OCI-LY7 (cell line): Measurements from ENCODE around the gene TMEM59L. TPM values are rescaled to one million over a fixed set of nuclear protein-coding genes. Genes with fewer than 3 reads are reported as not detected.

Source experiments
- BruUV-seq: library from RNA; stranded (reverse); fragments of 400-500 nt; replicated peaks from 2 replicates; lab custom pipeline; 2021; lab: Mats Ljungman, UMichigan
- CTCF ChIA-PET: fragments of 300-600 bp; sonication (Branson Sonifier 250); formaldehyde crosslinking; loops from one replicate; lab custom pipeline; 2022; ENCODE audit warnings: antibody characterized with exemption; ENCODE audit not compliant: unreplicated experiment; lab: Charles Lee
- POLR2A ChIA-PET: fragments of 300-600 bp; sonication (Branson Sonifier 250); formaldehyde crosslinking; loops from one replicate; lab custom pipeline; 2022; ENCODE audit warnings: antibody characterized with exemption; lab: Charles Lee
- DNase-seq: peaks from one replicate; pipeline ENCODE4 v3.0.0-alpha.2; 2015; ENCODE audit warnings: low spot score
- H2AFZ ChIP-seq: fragments of 200-600 bp; sonication (generic), shearing (Covaris generic); 2 replicates; pipeline ENCODE4 v1.6.1; 2014; ENCODE audit warnings: mild to moderate bottlenecking, antibody characterized with exemption, low read length, moderate library complexity
- H3K27ac ChIP-seq: fragments of 200-600 bp; sonication (generic); 2 replicates; pipeline ENCODE4 v1.5.1; 2014; ENCODE audit warnings: mixed run types, low read depth, mild to moderate bottlenecking, moderate library complexity, low read length, inconsistent platforms; ENCODE audit not compliant: poor library complexity, severe bottlenecking
- H3K36me3 ChIP-seq: fragments of 200-600 bp; sonication (generic); 2 replicates; pipeline ENCODE4 v1.6.1; 2014; ENCODE audit warnings: mild to moderate bottlenecking, antibody characterized with exemption, low read length, moderate library complexity, mixed read lengths; ENCODE audit not compliant: insufficient read depth
- H3K4me1 ChIP-seq: fragments of 200-600 bp; sonication (generic); 2 replicates; pipeline ENCODE4 v1.5.1; 2014; ENCODE audit warnings: mild to moderate bottlenecking, low read length; ENCODE audit not compliant: insufficient read depth, poor library complexity, severe bottlenecking
- H3K4me2 ChIP-seq: fragments of 200-600 bp; sonication (generic); 2 replicates; pipeline ENCODE4 v1.6.1; 2014; ENCODE audit warnings: mild to moderate bottlenecking, low read length
- H3K4me3 ChIP-seq: fragments of 200-600 bp; sonication (generic); 2 replicates; pipeline ENCODE4 v1.5.1; 2014; ENCODE audit warnings: mild to moderate bottlenecking, low read depth, low read length; ENCODE audit not compliant: poor library complexity, severe bottlenecking
- H3K79me2 ChIP-seq: fragments of 200-600 bp; sonication (generic); 2 replicates; pipeline ENCODE4 v1.6.1; 2016; ENCODE audit warnings: low read depth, mild to moderate bottlenecking, low read length, moderate library complexity, mixed read lengths; ENCODE audit not compliant: insufficient read depth
- H3K9me2 ChIP-seq: fragments of 200-600 bp; sonication (generic); 2 replicates; pipeline ENCODE4 v1.6.1; 2016; ENCODE audit warnings: mild to moderate bottlenecking, low read length, mixed read lengths; ENCODE audit not compliant: insufficient read depth
- H3K9me3 ChIP-seq: fragments of 200-600 bp; sonication (generic); 2 replicates; pipeline ENCODE4 v1.6.1; 2014; ENCODE audit warnings: mild to moderate bottlenecking, mixed run types, low read length, mixed read lengths
- H4K20me1 ChIP-seq: fragments of 200-600 bp; sonication (generic); 2 replicates; pipeline ENCODE4 v1.6.1; 2014; ENCODE audit warnings: mild to moderate bottlenecking, antibody characterized with exemption, low read length, moderate library complexity, mixed read lengths; ENCODE audit not compliant: insufficient read depth
- EZH2phosphoT487 ChIP-seq: fragments of 200-600 bp; sonication (generic); IDR thresholded peaks from 2 replicates; pipeline ENCODE4 v1.6.1; 2018; ENCODE audit warnings: low read depth, borderline replicate concordance, mild to moderate bottlenecking, mixed run types, antibody characterized with exemption, low read length, moderate library complexity, mixed read lengths
- intact Hi-C: fragments of 100-400 bp; cut with micrococcal nuclease; formaldehyde crosslinking; loops from one replicate; pipeline ENCODE4 v1.10.0; 2022; ENCODE audit not compliant: unreplicated experiment
- total RNA-seq, 2 experiments: library from RNA; depleted of rRNA in 1 of 2; stranded (reverse); fragments of >200 nt in 1 of 2; shearing (Covaris generic) in 1 of 2; gene quantifications; 2 replicates each; pipeline ENCODE4 v1.2.3, GENCODE V29; 2014 to 2022
- TF ChIP-seq, protein P1 (sequence below): fragments of 200-600 bp; sonication (generic); conservative IDR thresholded peaks from 2 replicates; pipeline ENCODE4 v1.5.1; 2014; ENCODE audit warnings: mild to moderate bottlenecking, antibody characterized with exemption, low read length, moderate library complexity, mixed read lengths

TMEM59L gene
- total RNA-seq, 2 experiments from 2014 or later = 0.84 to 1.0 TPM

DNA sequence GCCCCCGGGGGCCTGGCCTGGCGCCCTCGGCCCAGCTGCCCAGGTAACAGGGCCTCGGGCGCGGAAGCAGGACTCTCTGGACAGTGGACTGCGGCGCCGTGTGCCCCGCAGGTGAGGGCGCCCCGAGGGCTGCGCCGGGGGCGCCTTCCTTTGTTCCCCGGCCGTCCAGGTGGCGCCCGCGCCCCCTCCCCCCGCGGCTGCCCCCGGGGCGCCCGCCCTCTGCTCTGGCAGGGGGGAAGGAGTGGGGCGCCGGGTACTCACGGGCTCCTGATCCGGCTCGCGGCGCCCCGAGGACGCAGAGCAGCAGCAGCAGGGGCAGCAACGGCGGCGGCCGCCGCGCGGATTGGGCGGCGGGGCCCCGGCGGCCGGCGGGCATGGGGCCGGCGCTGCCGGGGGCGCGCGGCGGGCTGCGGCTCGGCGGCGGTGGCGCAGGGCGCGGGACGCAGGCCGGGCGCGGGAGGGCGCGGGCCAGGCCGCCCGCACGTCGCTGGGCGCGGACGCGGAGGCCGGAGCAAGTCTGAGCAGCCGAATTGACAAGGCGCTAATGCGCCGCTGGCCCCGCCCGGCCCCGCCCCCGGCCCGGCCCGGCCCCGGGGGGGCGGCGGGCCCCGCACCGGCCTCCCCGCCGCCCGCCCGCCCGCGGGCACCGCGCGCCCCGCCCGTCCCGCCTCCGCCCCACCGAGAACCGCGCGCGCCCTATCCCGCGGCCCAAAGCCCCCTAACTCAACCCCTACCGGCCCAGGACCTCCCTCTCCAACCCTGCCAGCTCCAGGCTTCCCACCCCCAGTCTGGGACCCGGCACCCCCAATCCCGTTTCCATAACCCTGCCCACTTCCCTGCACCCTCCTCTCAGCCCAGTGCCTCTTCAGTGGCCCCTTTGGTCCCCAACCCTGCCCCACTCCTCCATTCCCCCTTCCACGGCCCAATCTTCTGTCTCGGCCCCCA is 6.1 kb upstream of the TMEM59L start, which contains the start of gene CRLF1:
TSS of gene CRLF1 (minus strand) at position 519 of the 945 bp plus-strand sequence. CDS start at position 376, 143 bp downstream.
- H3K4me2 ChIP-seq = no peak within 1 kb of the TSS

DNA sequence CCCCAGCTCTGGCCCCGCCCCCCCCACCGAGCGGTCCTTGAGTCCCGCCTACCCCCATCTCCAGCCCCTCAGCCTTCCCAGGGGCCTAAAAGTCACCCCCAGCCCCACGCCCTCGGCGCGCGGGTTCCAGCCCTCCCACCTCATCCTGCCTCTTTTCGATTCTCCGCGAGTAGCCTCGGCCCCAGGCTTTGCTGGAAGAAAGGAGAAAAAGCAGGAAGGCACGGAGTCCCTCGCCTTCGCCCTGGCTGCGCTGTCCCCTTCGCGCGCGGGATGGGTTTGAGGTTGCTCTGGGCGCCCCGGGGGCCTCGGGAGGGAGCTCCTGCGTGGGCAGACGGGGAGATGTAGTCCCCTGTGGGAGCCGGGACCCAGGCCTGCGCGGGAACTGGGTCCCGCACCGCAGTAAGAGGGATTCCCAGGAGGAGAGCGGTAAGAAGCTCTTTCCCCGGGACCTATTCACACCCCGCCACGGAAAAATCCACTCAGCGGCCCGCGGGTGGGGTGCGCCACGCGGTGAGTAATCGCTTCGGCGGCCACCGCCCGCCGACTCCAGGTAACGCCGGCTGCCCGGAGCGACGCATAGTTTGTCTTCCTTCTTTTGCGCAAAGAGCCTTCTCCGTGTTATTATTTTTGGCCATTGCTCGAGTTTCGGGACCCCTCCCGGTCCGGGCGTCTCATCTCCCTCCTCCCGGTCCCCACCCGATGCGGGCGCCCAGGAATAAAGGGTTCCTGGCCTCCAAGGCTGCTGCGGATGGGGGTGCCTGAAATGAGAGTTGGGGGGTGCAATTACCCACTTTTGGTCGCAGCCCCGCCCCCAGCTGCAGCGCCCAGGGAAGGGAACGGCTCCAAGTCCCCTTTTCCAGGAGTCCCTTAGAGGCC is 5.2 kb upstream of the TMEM59L start:
- no peak for TF ChIP-seq EZH2phosphoT487
- TF ChIP-seq, protein P1, sequence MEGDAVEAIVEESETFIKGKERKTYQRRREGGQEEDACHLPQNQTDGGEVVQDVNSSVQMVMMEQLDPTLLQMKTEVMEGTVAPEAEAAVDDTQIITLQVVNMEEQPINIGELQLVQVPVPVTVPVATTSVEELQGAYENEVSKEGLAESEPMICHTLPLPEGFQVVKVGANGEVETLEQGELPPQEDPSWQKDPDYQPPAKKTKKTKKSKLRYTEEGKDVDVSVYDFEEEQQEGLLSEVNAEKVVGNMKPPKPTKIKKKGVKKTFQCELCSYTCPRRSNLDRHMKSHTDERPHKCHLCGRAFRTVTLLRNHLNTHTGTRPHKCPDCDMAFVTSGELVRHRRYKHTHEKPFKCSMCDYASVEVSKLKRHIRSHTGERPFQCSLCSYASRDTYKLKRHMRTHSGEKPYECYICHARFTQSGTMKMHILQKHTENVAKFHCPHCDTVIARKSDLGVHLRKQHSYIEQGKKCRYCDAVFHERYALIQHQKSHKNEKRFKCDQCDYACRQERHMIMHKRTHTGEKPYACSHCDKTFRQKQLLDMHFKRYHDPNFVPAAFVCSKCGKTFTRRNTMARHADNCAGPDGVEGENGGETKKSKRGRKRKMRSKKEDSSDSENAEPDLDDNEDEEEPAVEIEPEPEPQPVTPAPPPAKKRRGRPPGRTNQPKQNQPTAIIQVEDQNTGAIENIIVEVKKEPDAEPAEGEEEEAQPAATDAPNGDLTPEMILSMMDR = no peak
- no peaks in the 10 kb centered on the region for H3K9me2 ChIP-seq
- H3K9me3 ChIP-seq = no peaks in the 10 kb centered on the region
- no peak overlapping the region for H3K4me2 ChIP-seq
- CTCF ChIA-PET = no interaction called here
- no TSS peak for BruUV-seq
- H3K27ac ChIP-seq = no peak overlapping the region
- no peaks in the 10 kb centered on the region for H3K79me2 ChIP-seq
- H2AFZ ChIP-seq = no peak overlapping the region
- no peak overlapping the region for H3K4me3 ChIP-seq
- no peak for DNase-seq
- H3K36me3 ChIP-seq = no peaks in the 10 kb centered on the region
- H4K20me1 ChIP-seq = no peaks in the 10 kb centered on the region
- H3K4me1 ChIP-seq = peaks cover 5% of the 10 kb centered on the region
- intact Hi-C loops = no loop called here
- POLR2A ChIA-PET = no interaction called here

More for the DNA sequence above, 6.1 kb upstream of the TMEM59L start, which contains the start of gene CRLF1:
- H3K79me2 ChIP-seq = no peaks in the 10 kb centered on the region
- intact Hi-C loops = no loop called here
- H4K20me1 ChIP-seq = no peaks in the 10 kb centered on the region
- ChIA-PET CTCF (no interaction called here), POLR2A (no interaction called here)
- H3K9me3 ChIP-seq = no peaks in the 10 kb centered on the region
- H3K4me1 ChIP-seq = peaks cover 5% of the 10 kb centered on the region
- H3K27ac ChIP-seq = no peak within 1 kb of the TSS
- no peak within 1 kb of the TSS for H3K4me3 ChIP-seq
- no TSS peak for BruUV-seq
- DNase-seq = no peak
- no peak for TF ChIP-seq EZH2phosphoT487
- TF ChIP-seq, protein P1 = no peak
- no peaks in the 10 kb centered on the region for H3K36me3 ChIP-seq
- H3K9me2 ChIP-seq = no peaks in the 10 kb centered on the region
- no peak within 1 kb of the TSS for H2AFZ ChIP-seq
